SK-N-SH (cell line): ENCODE measurements around the gene UVRAG. TPM values are rescaled to one million over a fixed set of nuclear protein-coding genes. Genes with fewer than 3 reads are reported as not detected.

Experiments
- CTCF ChIA-PET: fragments of 300-600, 350-600 bp; formaldehyde crosslinking; extraction: SDS; loops from one replicate; lab custom pipeline; 2021; lab: Yijun Ruan, JAX
- POLR2A ChIA-PET: fragments of 350-600 bp; sonication (Branson Sonifier 250); formaldehyde crosslinking; extraction: SDS; loops from one replicate; lab custom pipeline; 2020; ENCODE audit warnings: antibody characterized with exemption, inconsistent platforms; lab: Yijun Ruan, JAX
- DNase-seq: peaks from one replicate; pipeline ENCODE4 v3.0.0; 2012
- H2AFZ ChIP-seq: fragments of 200-600 bp; sonication (generic); 2 replicates; pipeline ENCODE4 v1.8.1; 2016; ENCODE audit warnings: antibody characterized with exemption, mild to moderate bottlenecking, low read depth
- H3F3A ChIP-seq: fragments of 200-600 bp; sonication (generic); replicated peaks from 2 replicates; pipeline ENCODE3; 2016; ENCODE audit warnings: antibody characterized with exemption, mild to moderate bottlenecking; ENCODE audit not compliant: insufficient read depth
- H3K27ac ChIP-seq, 2 experiments: fragments of 200-500 bp in 1 of 2; fragments of 200-600 bp in 1 of 2; sonication (Bioruptor generic) in 1 of 2; sonication (generic), shearing (Covaris generic) in 1 of 2; 2 replicates each; pipeline versions ENCODE4 v1.5.1 to v1.6.1; 2014 to 2016; ENCODE audit warnings: low read depth in 2 of 2, inconsistent platforms in 1 of 2, low read length in 1 of 2, mild to moderate bottlenecking in 1 of 2, mixed read lengths in 1 of 2
- H3K27me3 ChIP-seq: fragments of 200-600 bp; sonication (generic), shearing (Covaris generic); 2 replicates; pipeline ENCODE4 v1.6.1; 2016; ENCODE audit warnings: mixed run types; ENCODE audit not compliant: insufficient read depth
- H3K36me3 ChIP-seq, 2 experiments: fragments of 200-500 bp in 1 of 2; fragments of 200-600 bp in 1 of 2; sonication (Bioruptor generic) in 1 of 2; sonication (generic) in 1 of 2; replicated peaks in 1 of 2; 2 replicates each; pipeline versions ENCODE3 to v1.5.1; 2014 to 2016; ENCODE audit warnings: low read length in 1 of 2, mild to moderate bottlenecking in 1 of 2; ENCODE audit not compliant: insufficient read depth in 2 of 2, control insufficient read depth in 1 of 2
- H3K4me1 ChIP-seq, 2 experiments: fragments of 200-500 bp in 1 of 2; fragments of 200-600 bp in 1 of 2; sonication (Bioruptor generic) in 1 of 2; sonication (generic), shearing (Covaris generic) in 1 of 2; 2 replicates each; pipeline versions ENCODE4 v1.5.1 to v1.6.1; 2014 to 2016; ENCODE audit warnings: low read depth in 1 of 2, low read length in 1 of 2, mixed run types in 1 of 2; ENCODE audit not compliant: insufficient read depth in 2 of 2, control insufficient read depth in 1 of 2
- H3K4me2 ChIP-seq: fragments of 200-600 bp; sonication (generic), shearing (Covaris generic); 2 replicates; pipeline ENCODE4 v1.6.1; 2017; ENCODE audit warnings: mixed run types
- H3K4me3 ChIP-seq, 2 experiments: fragments of 200-500 bp in 1 of 2; fragments of 200-600 bp in 1 of 2; sonication (Bioruptor generic) in 1 of 2; sonication (generic), shearing (Covaris generic) in 1 of 2; 2 replicates each; pipeline versions ENCODE4 v1.5.1 to v1.8.1; 2014 to 2016; ENCODE audit warnings: low read depth in 2 of 2, inconsistent platforms in 1 of 2, low read length in 1 of 2, mild to moderate bottlenecking in 1 of 2, mixed read lengths in 1 of 2, moderate library complexity in 1 of 2
- H3K79me2 ChIP-seq: fragments of 200-600 bp; sonication (generic); 2 replicates; pipeline ENCODE4 v1.8.1; 2017; ENCODE audit warnings: mild to moderate bottlenecking; ENCODE audit not compliant: insufficient read depth
- H3K9ac ChIP-seq: fragments of 200-600 bp; sonication (generic); 2 replicates; pipeline ENCODE4 v1.6.1; 2017; ENCODE audit warnings: mixed run types
- H3K9me2 ChIP-seq: fragments of 200-600 bp; sonication (generic); 2 replicates; pipeline ENCODE4 v1.6.1; 2017; ENCODE audit warnings: mixed run types
- H3K9me3 ChIP-seq: fragments of 200-600 bp; sonication (generic); 2 replicates; pipeline ENCODE4 v1.6.1; 2017; ENCODE audit warnings: mixed run types, mild to moderate bottlenecking, moderate library complexity
- H4K20me1 ChIP-seq: fragments of 200-600 bp; sonication (generic); 2 replicates; pipeline ENCODE4 v1.6.1; 2017; ENCODE audit warnings: mild to moderate bottlenecking, mixed run types; ENCODE audit not compliant: insufficient read depth
- CHD2 ChIP-seq: fragments of 150-350 bp; IDR thresholded peaks from 2 replicates; pipeline ENCODE4 v1.6.1; 2018; ENCODE audit warnings: low read length; ENCODE audit not compliant: partially characterized antibody
- ELF1 ChIP-seq: IDR thresholded peaks from 2 replicates; pipeline ENCODE4 v1.4.0; 2012
- FOXJ3 ChIP-seq: sonication (generic); formaldehyde crosslinking; IDR thresholded peaks from 2 replicates; pipeline ENCODE4 v1.5.1; 2020; ENCODE audit warnings: mild to moderate bottlenecking, missing genetic modification reagents
- FOXM1 ChIP-seq: IDR thresholded peaks from 2 replicates; pipeline ENCODE4 v1.4.0; 2012; ENCODE audit warnings: low read depth, mild to moderate bottlenecking
- GATA2 ChIP-seq: sonication (generic); formaldehyde crosslinking; IDR thresholded peaks from 2 replicates; pipeline ENCODE4 v1.5.0; 2020; ENCODE audit warnings: mild to moderate bottlenecking, missing genetic modification reagents
- IRF3 ChIP-seq: fragments of 150-350 bp; IDR thresholded peaks from 2 replicates; pipeline ENCODE4 v1.6.1; 2016; ENCODE audit warnings: mild to moderate bottlenecking, low read depth, low read length
- MAX ChIP-seq: IDR thresholded peaks from 2 replicates; pipeline ENCODE4 v1.4.0; 2012; ENCODE audit warnings: low read depth
- NFIC ChIP-seq: IDR thresholded peaks from 2 replicates; pipeline ENCODE4 v1.4.0; 2012; ENCODE audit warnings: borderline replicate concordance
- PBX3 ChIP-seq: IDR thresholded peaks from 2 replicates; pipeline ENCODE4; 2012
- REST ChIP-seq: IDR thresholded peaks from 2 replicates; pipeline ENCODE4 v1.6.1; 2012; ENCODE audit warnings: mild to moderate bottlenecking, low read depth, low read length, moderate library complexity
- SIN3A ChIP-seq: IDR thresholded peaks from 2 replicates; pipeline ENCODE4 v1.6.1; 2012; ENCODE audit warnings: low read depth, mild to moderate bottlenecking, low read length, moderate library complexity, borderline replicate concordance
- SMC3 ChIP-seq: IDR thresholded peaks from 2 replicates; pipeline ENCODE4 v1.6.1; 2012; ENCODE audit warnings: low read depth, low read length, improper control_type of control experiment
- TCF12 ChIP-seq: IDR thresholded peaks from 2 replicates; pipeline ENCODE4 v1.4.0; 2012
- WGBS: methylation state at CpG from one replicate; pipeline ENCODE4 v1.1.6; 2017; ENCODE audit warnings: low lambda C conversion rate; 5-methylcytosine and 5-hydroxymethylcytosine counted together
- polyA plus RNA-seq, 3 experiments: library from polyadenylated mRNA; depleted of rRNA; stranded (reverse); fragments of >200 nt; gene quantifications; 2 replicates each; pipeline ENCODE4 v1.2.3, GENCODE V29; 2012

The UVRAG gene
- polyA plus RNA-seq, 1 of the 3 experiments (the other 2 are of a cell fraction): 5.8 TPM

GRCh38 chr11:75907906-75908527 lies 93.0 kb downstream of the UVRAG start:
- Histone ChIP-seq H3K27me3 (no peaks in the 10 kb centered on the region), H3F3A (no peaks in the 10 kb centered on the region), H3K27ac (no peak overlapping the region), H3K4me2 (no peak overlapping the region), H3K79me2 (0 out of 2 replicates have a peak, but pooled peaks cover 6% of the 10 kb centered on the region), H3K9me2 (no peaks in the 10 kb centered on the region), H3K4me3 (no peak overlapping the region), H3K36me3 (peaks cover 0 to 3% of the 10 kb centered on the region in 2 experiments), H3K9me3 (no peaks in the 10 kb centered on the region), H4K20me1 (no peaks in the 10 kb centered on the region), H3K4me1 (peaks cover 0 to 11% of the 10 kb centered on the region in 2 experiments; a peak in 1 of 4 replicates), H2AFZ (no peak overlapping the region), H3K9ac (no peak overlapping the region)
- 95% methylated on average over 3 of the region's 3 CpGs for WGBS
- no peak for DNase-seq
- no peak for TF ChIP-seq NFIC
- no peak for TF ChIP-seq ELF1
- TF ChIP-seq SMC3: no peak
- ChIA-PET POLR2A (no interaction called here), CTCF (no interaction called here)

- no peak overlapping the region for H3K4me3 ChIP-seq
- ChIA-PET CTCF (interaction anchor here (0.9 to 1.1 kb wide), 3 partner anchors 14 to 409 kb away, joined by 3 to 4 read pairs (median 4); no protein-coding TSS in a partner anchor), POLR2A (no interaction called here)
- no peak for DNase-seq
- no peaks in the 10 kb centered on the region for H4K20me1 ChIP-seq
- WGBS: 92% methylated on average over 3 of the region's 3 CpGs
- peaks cover 0 to 3% of the 10 kb centered on the region in 2 experiments for H3K36me3 ChIP-seq
- H3K9me3 ChIP-seq: no peaks in the 10 kb centered on the region
- no peak overlapping the region for H3K27ac ChIP-seq
- no peak overlapping the region for H3K4me2 ChIP-seq
- no peaks in the 10 kb centered on the region for H3F3A ChIP-seq
- 0 out of 2 replicates have a peak, but pooled peaks cover 6% of the 10 kb centered on the region for H3K79me2 ChIP-seq
- H2AFZ ChIP-seq: no peak overlapping the region
- TF ChIP-seq TCF12: no peak
- TF ChIP-seq ELF1: no peak
- no peaks in the 10 kb centered on the region for H3K27me3 ChIP-seq
- H3K9me2 ChIP-seq: no peaks in the 10 kb centered on the region
- no peak overlapping the region for H3K9ac ChIP-seq
- H3K4me1 ChIP-seq: no peaks in the 10 kb centered on the region; a peak in 1 of 4 replicates
Measured at GRCh38 chr11:75910426-75911145, 95.6 kb downstream of the UVRAG start.

GRCh38 chr11:75911459-75911858 lies 96.4 kb downstream of the UVRAG start:
- Histone ChIP-seq H3K9me2 (no peaks in the 10 kb centered on the region), H2AFZ (no peak overlapping the region), H4K20me1 (no peaks in the 10 kb centered on the region), H3K4me2 (no peak overlapping the region), H3K4me3 (no peak overlapping the region), H3K9me3 (no peaks in the 10 kb centered on the region), H3F3A (no peaks in the 10 kb centered on the region), H3K4me1 (no peaks in the 10 kb centered on the region; a peak in 1 of 4 replicates), H3K79me2 (0 out of 2 replicates have a peak, but pooled peaks cover 6% of the 10 kb centered on the region), H3K27me3 (no peaks in the 10 kb centered on the region), H3K27ac (no peak overlapping the region), H3K9ac (no peak overlapping the region), H3K36me3 (peaks cover 0 to 3% of the 10 kb centered on the region in 2 experiments)
- WGBS: 92% methylated on average over 6 of the region's 11 CpGs
- DNase-seq: no peak
- POLR2A ChIA-PET: no interaction called here
- CTCF ChIA-PET: interaction anchor here (1.0 to 1.1 kb wide), 2 partner anchors 19 to 298 kb away, joined by 3 read pairs; no protein-coding TSS in a partner anchor
- TF ChIP-seq PBX3 (no peak), MAX (no peak), FOXM1 (no peak), IRF3 (no peak), TCF12 (no peak), REST (no peak), NFIC (no peak), FOXJ3 (CRISPR knock-in tag) (no peak), CHD2 (no peak), SIN3A (no peak), ELF1 (no peak), SMC3 (no peak), GATA2 (no peak)
